Measurements from ENCODE around the gene SIAH2. TPM values are rescaled to one million over a fixed set of nuclear protein-coding genes. Genes with fewer than 3 reads are reported as not detected.

Gene SIAH2
- polyA plus RNA-seq, 3 donors = 24.6 to 43.5 (median 28.2) TPM

DNA sequence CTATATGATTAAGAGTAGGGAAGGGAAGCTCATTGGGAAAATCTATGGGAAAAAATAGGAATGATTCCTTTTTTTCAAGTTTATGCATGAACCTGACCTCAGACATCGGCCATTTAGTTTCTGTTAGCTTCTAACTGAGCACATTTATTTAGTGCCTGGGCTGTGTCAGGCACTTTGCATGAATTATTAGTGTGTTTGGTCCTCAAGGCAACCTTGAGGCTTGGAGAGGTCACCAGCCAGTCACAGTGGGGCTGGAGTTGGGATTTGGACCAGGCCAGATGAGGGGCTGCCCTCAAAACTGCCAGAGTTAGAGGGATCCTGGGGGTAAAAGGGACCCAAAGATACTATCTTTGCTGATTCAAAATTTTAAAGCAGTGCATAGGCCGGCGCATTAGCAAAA is 8.1 kb downstream of the SIAH2 start:
- Histone ChIP-seq H3K27me3 (ENCODE audit: control insufficient read depth in 2 of 2, insufficient read depth in 2 of 2, low read length in 2 of 2) (no peaks in the 10 kb centered on the region), H3K4me2 (replicated peaks; ENCODE audit: extremely low read depth, low read length, poor library complexity, severe bottlenecking) (no peak overlapping the region), H3K27ac (ENCODE audit: low read depth in 1 of 2, low read length in 2 of 2) (no peak overlapping the region), H3K4me3 (replicated peaks in 1 of 3; ENCODE audit: low read depth in 2 of 3, low read length in 3 of 3) (no peak overlapping the region), H3K79me2 (ENCODE audit: insufficient read depth, low read length) (peaks cover 98% of the 10 kb centered on the region), H4K20me1 (ENCODE audit: insufficient read depth, low read length) (peaks cover 56% of the 10 kb centered on the region), H2AFZ (ENCODE audit: insufficient read depth, low read depth, low read length, poor library complexity, severe bottlenecking) (no peak overlapping the region), H3K4me1 (ENCODE audit: control insufficient read depth in 1 of 2, insufficient read depth in 2 of 2, low read length in 2 of 2) (peaks cover 18 to 25% of the 10 kb centered on the region in 2 donors), H3K9ac (ENCODE audit: insufficient read depth, low read length, poor library complexity, severe bottlenecking) (no peak overlapping the region), H3K36me3 (replicated peaks in 1 of 2; ENCODE audit: control insufficient read depth in 1 of 2, insufficient read depth in 2 of 2, low read length in 2 of 2) (peaks cover 6 to 20% of the 10 kb centered on the region in 2 donors), H3K9me3 (replicated peaks in 1 of 2; ENCODE audit: control insufficient read depth in 1 of 2, insufficient read depth in 1 of 2, low read length in 2 of 2) (no peaks in the 10 kb centered on the region)
- H3K27me3 Mint-ChIP-seq (ENCODE audit: low read depth in 3 of 3) = no peaks in the 10 kb centered on the region
- H3K4me3 Mint-ChIP-seq = no peak overlapping the region
- TF ChIP-seq, protein P1, sequence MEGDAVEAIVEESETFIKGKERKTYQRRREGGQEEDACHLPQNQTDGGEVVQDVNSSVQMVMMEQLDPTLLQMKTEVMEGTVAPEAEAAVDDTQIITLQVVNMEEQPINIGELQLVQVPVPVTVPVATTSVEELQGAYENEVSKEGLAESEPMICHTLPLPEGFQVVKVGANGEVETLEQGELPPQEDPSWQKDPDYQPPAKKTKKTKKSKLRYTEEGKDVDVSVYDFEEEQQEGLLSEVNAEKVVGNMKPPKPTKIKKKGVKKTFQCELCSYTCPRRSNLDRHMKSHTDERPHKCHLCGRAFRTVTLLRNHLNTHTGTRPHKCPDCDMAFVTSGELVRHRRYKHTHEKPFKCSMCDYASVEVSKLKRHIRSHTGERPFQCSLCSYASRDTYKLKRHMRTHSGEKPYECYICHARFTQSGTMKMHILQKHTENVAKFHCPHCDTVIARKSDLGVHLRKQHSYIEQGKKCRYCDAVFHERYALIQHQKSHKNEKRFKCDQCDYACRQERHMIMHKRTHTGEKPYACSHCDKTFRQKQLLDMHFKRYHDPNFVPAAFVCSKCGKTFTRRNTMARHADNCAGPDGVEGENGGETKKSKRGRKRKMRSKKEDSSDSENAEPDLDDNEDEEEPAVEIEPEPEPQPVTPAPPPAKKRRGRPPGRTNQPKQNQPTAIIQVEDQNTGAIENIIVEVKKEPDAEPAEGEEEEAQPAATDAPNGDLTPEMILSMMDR (IDR thresholded peaks at IDR 0.05) = no peak
- DNase-seq = no peak
- WGBS (ENCODE audit: insufficient coverage) = no CpG with 5 or more reads among the region's 3 CpGs
- intact Hi-C loops (cut with micrococcal nuclease) = no loop called here
- H3K36me3 Mint-ChIP-seq = peaks cover 30 to 43% of the 10 kb centered on the region in 2 donors
- H3K4me1 Mint-ChIP-seq = peaks cover 51% of the 10 kb centered on the region
- peaks cover 0 to 2% (median 0%) of the 10 kb centered on the region in 7 donors for H3K9me3 Mint-ChIP-seq
- H3K27ac Mint-ChIP-seq = peak overlapping the region in 3 of 7 donors; percentile 46 to 68 (median 66)

DNA sequence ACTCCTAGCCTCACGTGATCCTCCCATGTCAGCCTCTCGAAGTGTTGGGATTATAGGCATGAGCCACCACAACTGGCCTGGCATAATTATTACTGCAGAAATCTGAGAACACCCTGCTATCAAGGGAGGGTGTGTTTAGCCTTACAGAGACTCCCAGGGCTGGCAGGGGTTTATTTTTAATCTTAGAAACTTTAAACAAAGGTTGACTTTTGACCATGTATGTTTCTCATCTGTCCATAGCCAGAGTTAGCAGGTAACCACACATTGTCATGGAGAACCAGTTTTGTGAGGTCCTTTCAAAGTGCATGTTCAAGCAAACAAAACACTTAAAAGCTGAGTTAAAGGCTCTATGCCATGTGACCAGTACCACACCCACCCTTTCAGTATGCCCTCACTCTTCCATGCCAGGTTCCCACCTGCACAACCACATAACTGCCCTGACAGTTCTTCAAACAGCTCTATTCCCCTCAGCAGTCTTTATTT is 11.1 kb downstream of the SIAH2 start:
- Mint-ChIP-seq H3K9me3 (peaks cover 0 to under 1% (median 0%) of the 10 kb centered on the region in 7 donors), H3K27ac (peak overlapping the region in 5 of 7 donors; percentile 32 to 56 (median 54)), H3K4me3 (no peak overlapping the region), H3K27me3 (ENCODE audit: low read depth in 3 of 3) (no peaks in the 10 kb centered on the region), H3K4me1 (peaks cover 59% of the 10 kb centered on the region), H3K36me3 (peaks cover 16 to 29% of the 10 kb centered on the region in 2 donors)
- Histone ChIP-seq H3K4me3 (replicated peaks in 1 of 3; ENCODE audit: low read depth in 2 of 3, low read length in 3 of 3) (no peak overlapping the region), H3K9ac (ENCODE audit: insufficient read depth, low read length, poor library complexity, severe bottlenecking) (no peak overlapping the region), H4K20me1 (ENCODE audit: insufficient read depth, low read length) (peaks cover 87% of the 10 kb centered on the region), H3K4me1 (ENCODE audit: control insufficient read depth in 1 of 2, insufficient read depth in 2 of 2, low read length in 2 of 2) (peaks cover 25 to 37% of the 10 kb centered on the region in 2 donors), H3K27me3 (ENCODE audit: control insufficient read depth in 2 of 2, insufficient read depth in 2 of 2, low read length in 2 of 2) (no peaks in the 10 kb centered on the region), H3K36me3 (replicated peaks in 1 of 2; ENCODE audit: control insufficient read depth in 1 of 2, insufficient read depth in 2 of 2, low read length in 2 of 2) (peaks cover 6 to 17% of the 10 kb centered on the region in 2 donors), H2AFZ (ENCODE audit: insufficient read depth, low read depth, low read length, poor library complexity, severe bottlenecking) (no peak overlapping the region), H3K79me2 (ENCODE audit: insufficient read depth, low read length) (peaks cover 98% of the 10 kb centered on the region), H3K4me2 (replicated peaks; ENCODE audit: extremely low read depth, low read length, poor library complexity, severe bottlenecking) (no peak overlapping the region), H3K27ac (ENCODE audit: low read depth in 1 of 2, low read length in 2 of 2) (peak overlapping the region in 1 of 2 donors; percentile 33), H3K9me3 (replicated peaks in 1 of 2; ENCODE audit: control insufficient read depth in 1 of 2, insufficient read depth in 1 of 2, low read length in 2 of 2) (no peaks in the 10 kb centered on the region)
- DNase-seq = no peak
- intact Hi-C loops (cut with micrococcal nuclease) = no loop called here
- TF ChIP-seq, protein P1 (IDR thresholded peaks at IDR 0.05) = no peak
- WGBS (ENCODE audit: insufficient coverage) = 100% methylated on average over 2 of the region's 2 CpGs

All from CD14-positive monocyte (primary cell).